Liver (tissue), 9 donors: Measurements from ENCODE around the gene PARD6B. TPM values are rescaled to one million over a fixed set of nuclear protein-coding genes. Genes with fewer than 3 reads are reported as not detected.

Source experiments
- DNase-seq: peaks from one replicate; pipeline ENCODE4 v3.0.0-alpha.2; 2017; ENCODE audit warnings: low spot score
- H3K27ac ChIP-seq, 2 donors: one replicate each; pipeline ENCODE4 v1.7.0; 2013; ENCODE audit warnings: inconsistent platforms in 2 of 2, low read length in 2 of 2, control low read depth in 1 of 2, low read depth in 1 of 2, mild to moderate bottlenecking in 1 of 2
- H3K27me3 ChIP-seq, 4 donors: one replicate each; pipeline versions ENCODE4 v1.6.1 to v1.7.0; 2013; ENCODE audit warnings: low read length in 3 of 4, inconsistent platforms in 1 of 4, mild to moderate bottlenecking in 1 of 4, moderate library complexity in 1 of 4; ENCODE audit not compliant: control insufficient read depth in 4 of 4, insufficient read depth in 4 of 4
- H3K36me3 ChIP-seq, 4 donors: one replicate each; pipeline versions ENCODE4 v1.6.1 to v1.7.0; 2013; ENCODE audit warnings: low read length in 3 of 4, mild to moderate bottlenecking in 3 of 4, low read depth in 1 of 4, moderate library complexity in 1 of 4; ENCODE audit not compliant: control insufficient read depth in 4 of 4, insufficient read depth in 3 of 4
- H3K4me1 ChIP-seq, 4 donors: one replicate each; pipeline versions ENCODE4 v1.6.1 to v1.7.0; 2013; ENCODE audit warnings: low read length in 3 of 4, mild to moderate bottlenecking in 3 of 4, moderate library complexity in 1 of 4; ENCODE audit not compliant: control insufficient read depth in 4 of 4, insufficient read depth in 4 of 4
- H3K4me3 ChIP-seq, 3 donors: one replicate each; pipeline versions ENCODE4 v1.6.1 to v1.7.0; 2013; ENCODE audit warnings: low read length in 3 of 3, control low read depth in 1 of 3, low read depth in 1 of 3, mild to moderate bottlenecking in 1 of 3
- H3K9ac ChIP-seq, 2 donors: one replicate each; pipeline ENCODE4 v1.7.0; 2013; ENCODE audit warnings: low read length in 2 of 2, mild to moderate bottlenecking in 2 of 2, moderate library complexity in 2 of 2, control low read depth in 1 of 2, low read depth in 1 of 2
- H3K9me3 ChIP-seq, 4 donors: one replicate each; pipeline versions ENCODE4 v1.6.1 to v1.7.0; 2013; ENCODE audit warnings: low read length in 3 of 4; ENCODE audit not compliant: control insufficient read depth in 4 of 4
- CTCF ChIP-seq: fragments of 150-350 bp; IDR thresholded peaks from 2 replicates; pipeline ENCODE4 v1.5.1; 2017; ENCODE audit warnings: improper control_type of control experiment, low read depth, low read length; ENCODE audit not compliant: missing input control
- EGR1 ChIP-seq, 2 donors: IDR thresholded peaks; 2 replicates each; pipeline ENCODE4 v1.6.1; 2016 to 2018; ENCODE audit warnings: antibody characterized with exemption in 2 of 2, low read depth in 2 of 2
- FOXA1 ChIP-seq: IDR thresholded peaks from 2 replicates; pipeline ENCODE4 v1.6.1; 2016; ENCODE audit warnings: antibody characterized with exemption
- FOXA2 ChIP-seq: IDR thresholded peaks from 2 replicates; pipeline ENCODE4 v1.6.1; 2016; ENCODE audit warnings: antibody characterized with exemption
- GABPA ChIP-seq, 2 donors: IDR thresholded peaks in 1 of 2; conservative IDR thresholded peaks in 1 of 2; 2 replicates each; pipeline ENCODE4 v1.6.1; 2016; ENCODE audit warnings: antibody characterized with exemption in 2 of 2, mild to moderate bottlenecking in 1 of 2, moderate library complexity in 1 of 2
- HNF4A ChIP-seq, 2 donors: conservative IDR thresholded peaks; 2 replicates each; pipeline ENCODE4 v1.6.1; 2016; ENCODE audit warnings: antibody characterized with exemption in 2 of 2, mild to moderate bottlenecking in 2 of 2
- HNF4G ChIP-seq: IDR thresholded peaks from 2 replicates; pipeline ENCODE4 v1.6.1; 2016; ENCODE audit warnings: antibody characterized with exemption
- JUND ChIP-seq, 2 donors: IDR thresholded peaks; 2 replicates each; pipeline ENCODE4 v1.6.1; 2016; ENCODE audit warnings: antibody characterized with exemption in 2 of 2
- MAX ChIP-seq: IDR thresholded peaks from 2 replicates; pipeline ENCODE4 v1.6.1; 2016; ENCODE audit warnings: antibody characterized with exemption
- NR2F2 ChIP-seq: IDR thresholded peaks from 2 replicates; pipeline ENCODE4 v1.6.1; 2016; ENCODE audit warnings: antibody characterized with exemption
- RAD21 ChIP-seq, 2 donors: IDR thresholded peaks; 2 replicates each; pipeline ENCODE4 v1.6.1; 2016; ENCODE audit warnings: antibody characterized with exemption in 2 of 2, mild to moderate bottlenecking in 2 of 2
- RXRA ChIP-seq, 2 donors: IDR thresholded peaks; 2 replicates each; pipeline ENCODE4 v1.6.1; 2017 to 2018; ENCODE audit warnings: antibody characterized with exemption in 2 of 2, mild to moderate bottlenecking in 1 of 2
- SP1 ChIP-seq: IDR thresholded peaks from 2 replicates; pipeline ENCODE4 v1.6.1; 2018; ENCODE audit warnings: antibody characterized with exemption, mild to moderate bottlenecking
- TAF1 ChIP-seq: conservative IDR thresholded peaks from 2 replicates; pipeline ENCODE4 v1.6.1; 2016; ENCODE audit warnings: antibody characterized with exemption, mild to moderate bottlenecking
- YY1 ChIP-seq: IDR thresholded peaks from 2 replicates; pipeline ENCODE4 v1.6.1; 2016; ENCODE audit warnings: antibody characterized with exemption, mild to moderate bottlenecking
- WGBS: extraction: QIAGEN DNeasy Blood & Tissue Kit; methylation state at CpG from one replicate; pipeline ENCODE4 v1.1.7; 2013; 5-methylcytosine and 5-hydroxymethylcytosine counted together
- polyA plus RNA-seq, 2 donors: library from polyadenylated mRNA; stranded (reverse) in 1 of 2; unstranded in 1 of 2; fragments of 200-250 nt in 1 of 2; fragments of >200 nt in 1 of 2; fragmentation: Nextera tagmentation in 1 of 2; extraction: Ambion mirVana in 1 of 2; gene quantifications; one replicate each; pipeline versions ENCODE4 v1.2.1 to v1.2.3, GENCODE V29; 2013 to 2015
- total RNA-seq, 2 donors: library from RNA; depleted of rRNA; stranded (reverse); fragments of >200 nt; gene quantifications; one replicate each; pipeline ENCODE4 v1.2.3, GENCODE V29; 2014
- TF ChIP-seq, protein P1 (sequence below): IDR thresholded peaks from 2 replicates; pipeline ENCODE4 v1.6.1; 2016; ENCODE audit warnings: antibody characterized with exemption
- TF ChIP-seq, protein P2 (sequence below): IDR thresholded peaks from 2 replicates; pipeline ENCODE4 v1.6.1; 2016; ENCODE audit warnings: antibody characterized with exemption
- TF ChIP-seq, protein P3 (sequence below): IDR thresholded peaks from 2 replicates; pipeline ENCODE4 v1.6.1; 2016; ENCODE audit warnings: antibody characterized with exemption, mild to moderate bottlenecking
- donor health status: healthy.
- donor health status: healthy.
- donor health status: healthy.
- donor health status: healthy.
- donor health status: healthy.

PARD6B gene
- total and polyA plus RNA-seq, 4 donors: 1.2 to 8.8 (median 5.9) TPM

DNA sequence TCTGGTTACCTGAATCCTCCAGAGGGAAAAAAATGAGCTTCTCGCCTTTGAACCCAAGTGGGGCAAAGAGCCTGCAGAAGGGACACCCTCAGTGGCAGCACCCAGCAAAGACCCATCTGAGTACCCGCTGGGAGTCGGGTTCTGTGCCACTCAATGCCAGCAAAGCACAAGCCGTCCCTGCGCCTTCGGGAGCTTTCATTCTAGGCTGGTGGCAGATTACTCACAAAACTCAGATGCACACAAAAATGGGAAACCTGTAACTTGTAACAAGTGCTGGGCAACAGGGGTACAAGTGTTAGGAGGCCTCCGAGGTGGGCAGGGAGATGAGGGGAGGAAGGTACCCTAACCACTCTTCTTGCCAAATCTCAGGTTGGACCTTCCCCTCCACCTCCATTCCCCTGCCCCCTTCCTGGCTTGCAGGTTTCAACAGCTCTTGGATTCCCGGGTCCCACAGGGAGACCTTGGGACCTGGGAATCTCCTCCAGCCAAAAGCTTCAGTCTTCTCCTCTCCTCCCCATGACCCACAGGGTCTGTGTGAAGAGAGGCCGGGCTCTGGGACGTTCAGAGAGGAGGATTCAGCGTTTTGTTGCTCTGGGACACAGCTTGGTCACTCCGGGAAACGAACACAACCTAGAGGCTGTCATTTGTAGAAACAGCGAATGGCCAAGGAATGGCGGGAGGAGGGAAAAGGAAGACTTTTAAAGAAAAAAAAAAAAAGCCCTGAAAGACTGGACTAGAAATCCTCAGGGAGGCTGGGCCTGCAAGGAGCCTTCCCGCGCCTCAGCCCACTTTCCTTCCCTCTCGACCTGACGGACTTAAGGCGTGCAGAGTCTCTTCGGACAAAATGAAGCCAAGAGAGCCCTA, 1.2 kb upstream of the PARD6B start:
- peak overlapping the region in 1 of 2 donors; percentile 59 for H3K9ac ChIP-seq
- H3K4me1 ChIP-seq: peaks cover 15 to 66% (median 37%) of the 10 kb centered on the region in 4 donors
- H3K36me3 ChIP-seq: no peaks in the 10 kb centered on the region
- peak overlapping the region; percentile 87 to 91 for H3K27ac ChIP-seq
- DNase-seq: no peak
- no peaks in the 10 kb centered on the region for H3K27me3 ChIP-seq
- WGBS: 52% methylated on average over 21 of the region's 21 CpGs
- TF ChIP-seq MAX: no peak
- no peak for TF ChIP-seq HNF4G
- TF ChIP-seq YY1: peak; percentile 1
- TF ChIP-seq, protein P1, sequence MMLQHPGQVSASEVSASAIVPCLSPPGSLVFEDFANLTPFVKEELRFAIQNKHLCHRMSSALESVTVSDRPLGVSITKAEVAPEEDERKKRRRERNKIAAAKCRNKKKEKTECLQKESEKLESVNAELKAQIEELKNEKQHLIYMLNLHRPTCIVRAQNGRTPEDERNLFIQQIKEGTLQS: no peak
- TF ChIP-seq, protein P2, sequence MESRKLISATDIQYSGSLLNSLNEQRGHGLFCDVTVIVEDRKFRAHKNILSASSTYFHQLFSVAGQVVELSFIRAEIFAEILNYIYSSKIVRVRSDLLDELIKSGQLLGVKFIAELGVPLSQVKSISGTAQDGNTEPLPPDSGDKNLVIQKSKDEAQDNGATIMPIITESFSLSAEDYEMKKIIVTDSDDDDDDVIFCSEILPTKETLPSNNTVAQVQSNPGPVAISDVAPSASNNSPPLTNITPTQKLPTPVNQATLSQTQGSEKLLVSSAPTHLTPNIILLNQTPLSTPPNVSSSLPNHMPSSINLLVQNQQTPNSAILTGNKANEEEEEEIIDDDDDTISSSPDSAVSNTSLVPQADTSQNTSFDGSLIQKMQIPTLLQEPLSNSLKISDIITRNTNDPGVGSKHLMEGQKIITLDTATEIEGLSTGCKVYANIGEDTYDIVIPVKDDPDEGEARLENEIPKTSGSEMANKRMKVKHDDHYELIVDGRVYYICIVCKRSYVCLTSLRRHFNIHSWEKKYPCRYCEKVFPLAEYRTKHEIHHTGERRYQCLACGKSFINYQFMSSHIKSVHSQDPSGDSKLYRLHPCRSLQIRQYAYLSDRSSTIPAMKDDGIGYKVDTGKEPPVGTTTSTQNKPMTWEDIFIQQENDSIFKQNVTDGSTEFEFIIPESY: no peak
- peak overlapping the region; percentile 48 to 89 (median 80) for H3K4me3 ChIP-seq
- no peaks in the 10 kb centered on the region for H3K9me3 ChIP-seq

- no peaks in the 10 kb centered on the region for H3K27me3 ChIP-seq
- H3K9ac ChIP-seq: peak overlapping the region in 1 of 2 donors; percentile 59
- H3K36me3 ChIP-seq: no peaks in the 10 kb centered on the region
- under 1% methylated on average over 35 of the region's 35 CpGs for whole genome bisulfite sequencing
- TF ChIP-seq JUND (IDR thresholded peaks at IDR 0.05) (no peak), MAX (no peak), CTCF (no peak), HNF4A (conservative IDR thresholded peaks at IDR 0.05) (no peak), YY1 (no peak), RAD21 (IDR thresholded peaks at IDR 0.05) (no peak), HNF4G (no peak), GABPA (IDR thresholded peaks at IDR 0.05 in 1 of 2, conservative IDR thresholded peaks at IDR 0.05 in 1 of 2) (no peak), NR2F2 (no peak), RXRA (IDR thresholded peaks at IDR 0.05) (no peak), TAF1 (no peak), SP1 (no peak), EGR1 (IDR thresholded peaks at IDR 0.05; ENCODE audit: low read depth in 2 of 2) (no peak), FOXA2 (no peak), FOXA1 (no peak)
- TF ChIP-seq, protein P1: no peak
- TF ChIP-seq, protein P2: no peak
- TF ChIP-seq, protein P3, sequence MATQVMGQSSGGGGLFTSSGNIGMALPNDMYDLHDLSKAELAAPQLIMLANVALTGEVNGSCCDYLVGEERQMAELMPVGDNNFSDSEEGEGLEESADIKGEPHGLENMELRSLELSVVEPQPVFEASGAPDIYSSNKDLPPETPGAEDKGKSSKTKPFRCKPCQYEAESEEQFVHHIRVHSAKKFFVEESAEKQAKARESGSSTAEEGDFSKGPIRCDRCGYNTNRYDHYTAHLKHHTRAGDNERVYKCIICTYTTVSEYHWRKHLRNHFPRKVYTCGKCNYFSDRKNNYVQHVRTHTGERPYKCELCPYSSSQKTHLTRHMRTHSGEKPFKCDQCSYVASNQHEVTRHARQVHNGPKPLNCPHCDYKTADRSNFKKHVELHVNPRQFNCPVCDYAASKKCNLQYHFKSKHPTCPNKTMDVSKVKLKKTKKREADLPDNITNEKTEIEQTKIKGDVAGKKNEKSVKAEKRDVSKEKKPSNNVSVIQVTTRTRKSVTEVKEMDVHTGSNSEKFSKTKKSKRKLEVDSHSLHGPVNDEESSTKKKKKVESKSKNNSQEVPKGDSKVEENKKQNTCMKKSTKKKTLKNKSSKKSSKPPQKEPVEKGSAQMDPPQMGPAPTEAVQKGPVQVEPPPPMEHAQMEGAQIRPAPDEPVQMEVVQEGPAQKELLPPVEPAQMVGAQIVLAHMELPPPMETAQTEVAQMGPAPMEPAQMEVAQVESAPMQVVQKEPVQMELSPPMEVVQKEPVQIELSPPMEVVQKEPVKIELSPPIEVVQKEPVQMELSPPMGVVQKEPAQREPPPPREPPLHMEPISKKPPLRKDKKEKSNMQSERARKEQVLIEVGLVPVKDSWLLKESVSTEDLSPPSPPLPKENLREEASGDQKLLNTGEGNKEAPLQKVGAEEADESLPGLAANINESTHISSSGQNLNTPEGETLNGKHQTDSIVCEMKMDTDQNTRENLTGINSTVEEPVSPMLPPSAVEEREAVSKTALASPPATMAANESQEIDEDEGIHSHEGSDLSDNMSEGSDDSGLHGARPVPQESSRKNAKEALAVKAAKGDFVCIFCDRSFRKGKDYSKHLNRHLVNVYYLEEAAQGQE: no peak
- peak overlapping the region; percentile 48 to 89 (median 80) for H3K4me3 ChIP-seq
- peaks cover 15 to 69% (median 37%) of the 10 kb centered on the region in 4 donors for H3K4me1 ChIP-seq
- DNase-seq: no peak
- no peaks in the 10 kb centered on the region for H3K9me3 ChIP-seq
- H3K27ac ChIP-seq: peak overlapping the region; percentile 36 to 91
These were observed 670 bp upstream of the PARD6B start for GRCh38 chr20:50730765-50731054.
